Measurements from ENCODE around the gene SYT4.
"Not testable (repeated sequence)": the region's sequence is repeated elsewhere in the genome, so short reads cannot be mapped to it uniquely, and the experiment has no call there.

SYT4 gene

DNA sequence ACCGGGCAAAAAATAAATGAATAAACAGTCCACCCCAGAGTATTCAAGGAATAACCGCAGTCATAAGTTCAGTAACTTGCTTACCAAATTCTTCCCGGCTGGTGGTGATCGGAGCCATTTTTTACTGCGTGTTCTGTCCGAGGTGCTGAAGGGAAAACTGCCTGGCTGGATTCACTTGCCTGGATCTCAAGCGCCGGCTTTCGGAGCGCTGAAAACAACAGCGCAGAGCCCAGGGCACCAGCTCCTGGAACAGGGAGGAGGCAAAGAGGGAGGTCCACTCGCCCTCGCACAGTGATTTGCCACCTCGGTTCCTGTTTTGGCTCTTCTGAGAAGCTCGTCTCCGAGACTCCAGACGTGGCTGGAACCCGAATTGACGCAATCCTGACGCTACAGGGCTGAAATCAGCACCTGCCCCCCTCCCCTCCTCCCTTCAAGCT, at the start of gene SYT4:
Gene SYT4, minus strand, starts transcription at position 327 of the 437 bp plus-strand sequence. Its CDS starts 209 bp downstream, at position 118.
- Mint-ChIP-seq H3K27ac (no peak within 1 kb of the TSS), H3K4me1 (no peaks in the 10 kb centered on the region), H3K36me3 (ENCODE audit: low read depth) (no peaks in the 10 kb centered on the region), H3K4me3 (peak within 1 kb of the TSS; percentile 43), H3K9me3 (no peaks in the 10 kb centered on the region), H3K27me3 (ENCODE audit: low read depth, poor library complexity) (peaks cover 23% of the 10 kb centered on the region)
- TF ChIP-seq CTCF (IDR thresholded peaks at IDR 0.05): no peak
- peak; percentile 77 for DNase-seq

DNA sequence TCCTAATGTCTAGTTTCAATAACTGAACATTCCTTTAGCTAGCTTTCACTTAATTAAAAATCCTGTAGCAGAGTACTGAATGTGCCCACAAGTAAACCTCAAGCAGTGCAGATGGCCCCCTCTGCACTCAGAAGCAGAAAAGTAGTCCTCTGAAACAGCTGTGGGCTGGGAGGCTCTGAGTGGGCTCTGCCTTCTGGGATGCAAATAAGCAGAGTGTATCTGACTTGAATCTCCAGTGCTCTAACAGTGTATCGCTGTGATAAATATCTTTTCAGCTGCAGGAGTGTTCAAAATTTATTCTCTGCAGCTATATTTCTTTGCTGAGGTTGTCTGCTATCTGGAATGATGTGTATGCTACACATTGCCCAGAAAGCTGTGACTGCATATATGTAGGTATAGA, 44.8 kb upstream of the SYT4 start:
- no peak for DNase-seq
- no peak for TF ChIP-seq CTCF (IDR thresholded peaks at IDR 0.05)
- Mint-ChIP-seq H3K27ac (no peak overlapping the region), H3K36me3 (ENCODE audit: low read depth) (no peaks in the 10 kb centered on the region), H3K4me1 (no peaks in the 10 kb centered on the region), H3K4me3 (no peak overlapping the region), H3K9me3 (no peaks in the 10 kb centered on the region), H3K27me3 (ENCODE audit: low read depth, poor library complexity) (no peaks in the 10 kb centered on the region)

GRCh38 chr18:43314941-43315340, 37.7 kb upstream of the SYT4 start:
- H3K36me3 Mint-ChIP-seq (ENCODE audit: low read depth): no peaks in the 10 kb centered on the region
- TF ChIP-seq CTCF (IDR thresholded peaks at IDR 0.05): no peak
- H3K4me1 Mint-ChIP-seq: no peaks in the 10 kb centered on the region
- H3K4me3 Mint-ChIP-seq: no peak overlapping the region
- H3K27me3 Mint-ChIP-seq (ENCODE audit: low read depth, poor library complexity): no peaks in the 10 kb centered on the region
- no peaks in the 10 kb centered on the region for H3K9me3 Mint-ChIP-seq
- H3K27ac Mint-ChIP-seq: no peak overlapping the region
- no peak for DNase-seq

- no peaks in the 10 kb centered on the region for H3K36me3 Mint-ChIP-seq (ENCODE audit: low read depth)
These were observed 35.6 kb upstream of the SYT4 start for GRCh38 chr18:43312891-43313290.

DNA sequence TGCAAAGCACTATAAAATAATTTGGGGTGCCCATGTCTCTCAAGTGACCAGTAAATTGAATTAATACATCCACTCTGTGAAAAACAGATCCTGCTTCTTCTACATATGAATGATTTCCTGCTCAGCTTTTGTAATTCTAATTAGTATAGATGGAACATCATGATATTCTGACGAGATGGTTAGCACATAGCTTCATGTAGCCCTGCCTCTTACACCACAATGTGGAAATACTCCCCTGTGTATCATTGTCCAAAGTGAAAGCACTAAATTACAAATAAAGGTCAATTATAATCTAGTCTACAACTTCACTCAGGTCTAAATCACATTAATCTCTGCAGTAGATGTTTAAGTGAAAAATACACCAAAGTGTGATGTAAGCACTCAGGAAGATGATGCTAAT, 32.9 kb upstream of the SYT4 start:
- H3K9me3 Mint-ChIP-seq: no peaks in the 10 kb centered on the region
- DNase-seq: no peak
- no peaks in the 10 kb centered on the region for H3K27me3 Mint-ChIP-seq (ENCODE audit: low read depth, poor library complexity)
- no peak overlapping the region for H3K4me3 Mint-ChIP-seq
- H3K4me1 Mint-ChIP-seq: no peaks in the 10 kb centered on the region
- no peaks in the 10 kb centered on the region for H3K36me3 Mint-ChIP-seq (ENCODE audit: low read depth)
- TF ChIP-seq CTCF (IDR thresholded peaks at IDR 0.05): no peak
- no peak overlapping the region for H3K27ac Mint-ChIP-seq

More at GRCh38 chr18:43312891-43313290, 35.6 kb upstream of the SYT4 start:
- DNase-seq: no peak
- H3K9me3 Mint-ChIP-seq: no peaks in the 10 kb centered on the region
- no peaks in the 10 kb centered on the region for H3K4me1 Mint-ChIP-seq
- H3K4me3 Mint-ChIP-seq: no peak overlapping the region
- no peaks in the 10 kb centered on the region for H3K27me3 Mint-ChIP-seq (ENCODE audit: low read depth, poor library complexity)
- TF ChIP-seq CTCF (IDR thresholded peaks at IDR 0.05): no peak
- H3K27ac Mint-ChIP-seq: no peak overlapping the region

GRCh38 chr18:43303376-43303775, 26.1 kb upstream of the SYT4 start:
- no peaks in the 10 kb centered on the region for H3K4me1 Mint-ChIP-seq
- no peak overlapping the region for H3K27ac Mint-ChIP-seq
- peaks cover 4% of the 10 kb centered on the region for H3K9me3 Mint-ChIP-seq
- no peaks in the 10 kb centered on the region for H3K36me3 Mint-ChIP-seq (ENCODE audit: low read depth)
- no peak for TF ChIP-seq CTCF (IDR thresholded peaks at IDR 0.05)
- no peak for DNase-seq
- no peaks in the 10 kb centered on the region for H3K27me3 Mint-ChIP-seq (ENCODE audit: low read depth, poor library complexity)
- H3K4me3 Mint-ChIP-seq: no peak overlapping the region

DNA sequence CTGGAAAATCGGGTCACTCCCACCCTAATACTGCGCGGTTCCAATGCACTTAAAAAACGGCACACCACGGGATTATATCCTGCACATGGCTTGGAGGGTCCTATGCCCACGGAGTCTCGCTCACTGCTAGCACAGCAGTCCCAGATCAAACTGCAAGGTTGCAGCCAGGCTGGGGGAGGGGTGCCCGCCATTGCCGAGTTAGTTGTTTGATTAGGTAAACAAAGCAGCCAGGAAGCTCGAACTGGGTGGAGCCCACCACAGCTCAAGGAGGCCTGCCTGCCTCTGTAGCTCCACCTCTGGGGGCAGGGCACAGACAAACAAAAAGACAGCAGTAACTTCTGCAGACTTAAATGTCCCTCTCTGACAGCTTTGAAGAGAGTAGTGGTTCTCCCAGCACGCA, 8.9 kb upstream of the SYT4 start:
- DNase-seq; H3K4me3 Mint-ChIP-seq; H3K27me3 Mint-ChIP-seq (ENCODE audit: low read depth, poor library complexity); H3K9me3 Mint-ChIP-seq; H3K4me1 Mint-ChIP-seq; H3K27ac Mint-ChIP-seq; H3K36me3 Mint-ChIP-seq (ENCODE audit: low read depth): not testable (repeated sequence)

Data from nephron progenitor cell (in vitro differentiated cells).